SK-N-MC (cell line): ENCODE measurements around the gene PLD1.

Experiments used
- EZH2 ChIP-seq: fragments of 200-600 bp; sonication (generic); IDR thresholded peaks from one replicate; pipeline ENCODE4 v1.6.1; 2017; ENCODE audit warnings: antibody characterized with exemption
- POLR2AphosphoS5 ChIP-seq: IDR thresholded peaks from 2 replicates; pipeline ENCODE4 v1.6.1; 2012; ENCODE audit warnings: mild to moderate bottlenecking, low read depth, low read length, borderline replicate concordance

- TF ChIP-seq POLR2AphosphoS5 (no peak), EZH2 (no peak)
Observed at GRCh38 chr3:171591070-171591469, 219.2 kb downstream of the PLD1 start.
